ENCODE data around the gene REPS1. TPM values are rescaled to one million over a fixed set of nuclear protein-coding genes. Genes with fewer than 3 reads are reported as not detected.

REPS1 gene
- total RNA-seq, 1 experiment from 2014 or later, result 66.4 TPM

Other genes starting within 250 kb of the REPS1 start
- 25.8 and 27.9 TPM in 2 replicates for gene CCDC28A, start 214.5 kb downstream of the REPS1 start, total RNA-seq (2014; rRNA removed; shearing (Covaris generic))
- gene ECT2L, start 192.2 kb downstream of the REPS1 start, total RNA-seq (2014; rRNA removed; shearing (Covaris generic)), result 0.03 TPM in 1 of 2 replicates, not detected in the other
- gene ABRACL, start 40.5 kb upstream of the REPS1 start, total RNA-seq (2014; rRNA removed; shearing (Covaris generic)), result 74.3 and 75.7 TPM in 2 replicates
- gene HECA, start 146.8 kb upstream of the REPS1 start, total RNA-seq (2014; rRNA removed; shearing (Covaris generic)), result 5.9 and 6.4 TPM in 2 replicates